GM06990 (cell line): Measurements from ENCODE around the gene ACOT8.

Experiments
- DNase-seq: peaks from one replicate; pipeline ENCODE4 v3.0.0-alpha.2; 2011; ENCODE audit not compliant: insufficient read length; ENCODE audit errors: extremely low read depth
- H3K27me3 ChIP-seq: replicated peaks from 2 replicates; pipeline ENCODE4 v1.6.0; 2011; ENCODE audit warnings: low read length; ENCODE audit not compliant: control insufficient read depth, insufficient read depth
- H3K36me3 ChIP-seq: 2 replicates; pipeline ENCODE4 v1.5.1; 2011; ENCODE audit warnings: low read length; ENCODE audit not compliant: control insufficient read depth, insufficient read depth
- H3K4me3 ChIP-seq: replicated peaks from 2 replicates; pipeline ENCODE4 v1.5.1; 2011; ENCODE audit warnings: low read depth, mild to moderate bottlenecking, control low read depth, low read length
- CTCF ChIP-seq: IDR thresholded peaks from 2 replicates; pipeline ENCODE4 v1.5.1; 2011; ENCODE audit warnings: low read length, control low read depth, mild to moderate bottlenecking, inconsistent platforms; ENCODE audit not compliant: insufficient read depth, poor library complexity, severe bottlenecking

The ACOT8 gene

GRCh38 chr20:45894797-45895196, 37.6 kb upstream of the ACOT8 start:
- H3K4me3 ChIP-seq, result no peak overlapping the region
- no peaks in the 10 kb centered on the region for H3K27me3 ChIP-seq
- H3K36me3 ChIP-seq, result peaks cover 22% of the 10 kb centered on the region
- no peak for DNase-seq
- no peak for TF ChIP-seq CTCF

- Histone ChIP-seq H3K27me3 (no peaks in the 10 kb centered on the region), H3K4me3 (no peak overlapping the region), H3K36me3 (peaks cover 22% of the 10 kb centered on the region)
- no peak for TF ChIP-seq CTCF
- no peak for DNase-seq
Measured at GRCh38 chr20:45893831-45894230, 36.6 kb upstream of the ACOT8 start.

- H3K4me3 ChIP-seq, result no peak overlapping the region
Measured at GRCh38 chr20:45892828-45893500, 35.8 kb upstream of the ACOT8 start.

GRCh38 chr20:45892049-45892825, 35.0 kb upstream of the ACOT8 start:
- H3K4me3 ChIP-seq, result peak overlapping the region; percentile 80
- no peak for TF ChIP-seq CTCF
- H3K36me3 ChIP-seq, result peaks cover 19% of the 10 kb centered on the region
- H3K27me3 ChIP-seq, result no peaks in the 10 kb centered on the region
- no peak for DNase-seq

More at GRCh38 chr20:45892828-45893500, 35.8 kb upstream of the ACOT8 start:
- Histone ChIP-seq H3K36me3 (peaks cover 22% of the 10 kb centered on the region), H3K27me3 (no peaks in the 10 kb centered on the region)
- TF ChIP-seq CTCF, result no peak
- no peak for DNase-seq

GRCh38 chr20:45890985-45891983, 34.1 kb upstream of the ACOT8 start, which contains the start of the genes CTSA and NEURL2:
TSS of gene CTSA (plus strand) at chr20:45891335. CDS start at chr20:45891569, 234 bp downstream.
TSS of gene NEURL2 (minus strand) at chr20:45891208. CDS start at chr20:45890991, 217 bp downstream.
- DNase-seq, result peak; percentile 87
- no peak for TF ChIP-seq CTCF
- H3K4me3 ChIP-seq, result peak within 1 kb of the TSS; percentile 80
- no peaks in the 10 kb centered on the region for H3K27me3 ChIP-seq
- H3K36me3 ChIP-seq, result peaks cover 22% of the 10 kb centered on the region
